GM23338 (cell line): Measurements from ENCODE around the gene NFE2L3. TPM values are rescaled to one million over a fixed set of nuclear protein-coding genes. Genes with fewer than 3 reads are reported as not detected.

ENCODE experiments used
- ATAC-seq: fragments of 200-7000 bp; cut with Tn5 transposase; 3 replicates; pipeline ENCODE4 v1.9.1; 2020
- DNase-seq: peaks from one replicate; pipeline ENCODE4 v3.0.0-alpha.2; 2015; ENCODE audit warnings: low spot score
- H2AFZ ChIP-seq: fragments of 200-600 bp; sonication (generic); 2 replicates; pipeline ENCODE4 v1.8.0; 2016; ENCODE audit warnings: antibody characterized with exemption, mild to moderate bottlenecking, moderate library complexity
- H3F3A ChIP-seq: fragments of 200-600 bp; sonication (generic); replicated peaks from 2 replicates; pipeline ENCODE4 v1.8.0; 2017; ENCODE audit warnings: antibody characterized with exemption, mixed run types, low read depth
- H3K27ac ChIP-seq: fragments of 200-600 bp; sonication (generic); 2 replicates; pipeline ENCODE4 v1.6.1; 2016; ENCODE audit warnings: low read depth
- H3K27me3 ChIP-seq: fragments of 200-600 bp; sonication (generic); 2 replicates; pipeline ENCODE4 v1.8.0; 2016; ENCODE audit warnings: mild to moderate bottlenecking, mixed run types, moderate library complexity; ENCODE audit not compliant: insufficient read depth
- H3K36me3 ChIP-seq: fragments of 200-600 bp; sonication (generic); 2 replicates; pipeline ENCODE4 v1.8.0; 2016; ENCODE audit warnings: mild to moderate bottlenecking; ENCODE audit not compliant: insufficient read depth
- H3K4me1 ChIP-seq: fragments of 200-600 bp; sonication (generic); 2 replicates; pipeline ENCODE4 v1.8.0; 2016; ENCODE audit warnings: mild to moderate bottlenecking, moderate library complexity; ENCODE audit not compliant: insufficient read depth
- H3K4me2 ChIP-seq: fragments of 200-600 bp; sonication (generic); 2 replicates; pipeline ENCODE4 v1.7.1; 2017; ENCODE audit warnings: mixed run types
- H3K4me3 ChIP-seq: fragments of 200-600 bp; sonication (generic); 2 replicates; pipeline ENCODE4 v1.6.1; 2016; ENCODE audit warnings: mixed run types
- H3K79me2 ChIP-seq: fragments of 200-600 bp; sonication (generic); replicated peaks from 2 replicates; pipeline ENCODE4 v1.8.0; 2017; ENCODE audit warnings: mild to moderate bottlenecking; ENCODE audit not compliant: insufficient read depth
- H3K9me2 ChIP-seq: fragments of 200-600 bp; sonication (generic); 2 replicates; pipeline ENCODE4 v1.8.0; 2017; ENCODE audit not compliant: insufficient read depth
- H4K20me1 ChIP-seq: fragments of 200-600 bp; sonication (generic); replicated peaks from 2 replicates; pipeline ENCODE4 v1.8.0; 2017; ENCODE audit warnings: mild to moderate bottlenecking; ENCODE audit not compliant: insufficient read depth
- H3K27ac Mint-ChIP-seq: 2 replicates; pipeline ENCODE4 v1.8.0; 2020; ENCODE audit warnings: inconsistent platforms, mild to moderate bottlenecking, moderate library complexity, mixed read lengths
- H3K27me3 Mint-ChIP-seq: 3 replicates; pipeline ENCODE4 v1.8.0; 2022; ENCODE audit warnings: low read depth, mild to moderate bottlenecking, moderate library complexity, mixed read lengths, inconsistent platforms; ENCODE audit not compliant: insufficient read depth, poor library complexity
- H3K36me3 Mint-ChIP-seq: 3 replicates; pipeline ENCODE4 v1.8.0; 2021; ENCODE audit warnings: low read depth, mild to moderate bottlenecking, inconsistent platforms, moderate library complexity, mixed read lengths
- H3K4me1 Mint-ChIP-seq: 3 replicates; pipeline ENCODE4 v1.8.0; 2020; ENCODE audit warnings: mild to moderate bottlenecking, inconsistent platforms, mixed read lengths
- H3K4me3 Mint-ChIP-seq: 3 replicates; pipeline ENCODE4 v1.8.0; 2021; ENCODE audit warnings: moderate library complexity, mild to moderate bottlenecking, inconsistent platforms, mixed read lengths
- H3K9me3 Mint-ChIP-seq: 3 replicates; pipeline ENCODE4 v1.8.0; 2020; ENCODE audit warnings: moderate library complexity, mild to moderate bottlenecking, inconsistent platforms, mixed read lengths
- CREB1 ChIP-seq: fragments of 250-450 bp; sonication (Bioruptor Pico); IDR thresholded peaks from 2 replicates; pipeline ENCODE4 v1.5.0; 2020; ENCODE audit warnings: low read depth, mild to moderate bottlenecking, moderate library complexity
- EZH2 ChIP-seq: fragments of 200-600 bp; sonication (generic); IDR thresholded peaks from one replicate; pipeline ENCODE4 v1.8.0; 2017; ENCODE audit warnings: antibody characterized with exemption, mild to moderate bottlenecking, low read depth; ENCODE audit not compliant: unreplicated experiment
- EZH2phosphoT487 ChIP-seq: fragments of 200-600 bp; sonication (generic); IDR thresholded peaks from one replicate; pipeline ENCODE4 v1.8.1; 2018; ENCODE audit warnings: antibody characterized with exemption; ENCODE audit not compliant: unreplicated experiment
- JUNB ChIP-seq: IDR thresholded peaks from one replicate; pipeline ENCODE4 v1.6.1; 2016; ENCODE audit warnings: antibody characterized with exemption; ENCODE audit not compliant: unreplicated experiment
- NANOG ChIP-seq: IDR thresholded peaks from 2 replicates; pipeline ENCODE4 v1.6.1; 2016; ENCODE audit warnings: antibody characterized with exemption, borderline replicate concordance
- STAT1 ChIP-seq: IDR thresholded peaks from one replicate; pipeline ENCODE4 v1.6.1; 2016; ENCODE audit warnings: antibody characterized with exemption; ENCODE audit not compliant: unreplicated experiment
- polyA plus RNA-seq: library from polyadenylated mRNA; unstranded; fragments of >200 nt; fragmentation: Nextera tagmentation; extraction: Ambion mirVana; gene quantifications from 2 replicates; pipeline ENCODE4 v1.2.1, GENCODE V29; 2016
- total RNA-seq: library from RNA; depleted of rRNA; stranded (reverse); fragments of >200 nt; shearing (Covaris generic); gene quantifications from 2 replicates; pipeline ENCODE4 v1.2.3, GENCODE V29; 2014
- TF ChIP-seq, protein P1 (sequence below): IDR thresholded peaks from one replicate; pipeline ENCODE4 v1.6.1; 2018; ENCODE audit warnings: antibody characterized with exemption; ENCODE audit not compliant: unreplicated experiment
- TF ChIP-seq, protein P2 (sequence below), 2 experiments: fragments of 200-600 bp in 1 of 2; sonication (generic) in 1 of 2; conservative IDR thresholded peaks; 2 replicates each; pipeline versions ENCODE4 v1.5.1 to v1.6.1; 2016 to 2017; ENCODE audit warnings: antibody characterized with exemption in 2 of 2, low read depth in 2 of 2, mild to moderate bottlenecking in 2 of 2, moderate library complexity in 1 of 2
- TF ChIP-seq, protein P3 (sequence below): fragments of 250-450 bp; sonication (Bioruptor Pico); IDR thresholded peaks from 2 replicates; pipeline ENCODE4 v1.5.0; 2020; ENCODE audit warnings: mild to moderate bottlenecking, moderate library complexity

NFE2L3 gene
- total and polyA plus RNA-seq, 2 experiments from 2014 or later: 62.0 to 142 TPM

DNA sequence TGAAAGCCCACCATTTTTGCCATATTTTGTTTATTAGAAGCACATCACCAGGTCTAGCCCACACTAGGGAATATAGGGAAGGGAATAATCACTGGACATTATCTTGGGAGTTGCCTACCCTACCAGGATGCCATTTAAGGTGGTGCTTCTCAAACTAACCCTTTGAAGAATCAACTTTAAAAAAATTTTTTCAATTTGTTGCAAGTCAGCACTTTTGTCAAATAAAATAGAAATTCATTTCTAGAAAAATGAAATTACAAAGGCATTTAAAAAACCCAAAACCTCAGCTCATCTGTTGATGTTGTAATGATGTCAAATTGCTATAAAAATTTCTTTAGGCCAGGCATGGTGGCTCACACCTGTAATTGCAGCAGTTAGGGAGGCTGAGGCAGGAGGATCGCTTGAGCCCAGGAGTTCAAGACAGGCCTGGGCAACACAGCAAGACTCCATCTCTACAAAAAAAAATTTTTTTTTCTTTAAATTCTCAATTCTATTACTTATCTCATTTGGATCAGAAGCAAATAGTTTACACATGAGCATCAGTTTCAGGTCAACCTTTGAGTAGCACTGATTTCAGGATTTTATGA, 2.5 kb upstream of the NFE2L3 start (continued):
- TF ChIP-seq, protein P1, sequence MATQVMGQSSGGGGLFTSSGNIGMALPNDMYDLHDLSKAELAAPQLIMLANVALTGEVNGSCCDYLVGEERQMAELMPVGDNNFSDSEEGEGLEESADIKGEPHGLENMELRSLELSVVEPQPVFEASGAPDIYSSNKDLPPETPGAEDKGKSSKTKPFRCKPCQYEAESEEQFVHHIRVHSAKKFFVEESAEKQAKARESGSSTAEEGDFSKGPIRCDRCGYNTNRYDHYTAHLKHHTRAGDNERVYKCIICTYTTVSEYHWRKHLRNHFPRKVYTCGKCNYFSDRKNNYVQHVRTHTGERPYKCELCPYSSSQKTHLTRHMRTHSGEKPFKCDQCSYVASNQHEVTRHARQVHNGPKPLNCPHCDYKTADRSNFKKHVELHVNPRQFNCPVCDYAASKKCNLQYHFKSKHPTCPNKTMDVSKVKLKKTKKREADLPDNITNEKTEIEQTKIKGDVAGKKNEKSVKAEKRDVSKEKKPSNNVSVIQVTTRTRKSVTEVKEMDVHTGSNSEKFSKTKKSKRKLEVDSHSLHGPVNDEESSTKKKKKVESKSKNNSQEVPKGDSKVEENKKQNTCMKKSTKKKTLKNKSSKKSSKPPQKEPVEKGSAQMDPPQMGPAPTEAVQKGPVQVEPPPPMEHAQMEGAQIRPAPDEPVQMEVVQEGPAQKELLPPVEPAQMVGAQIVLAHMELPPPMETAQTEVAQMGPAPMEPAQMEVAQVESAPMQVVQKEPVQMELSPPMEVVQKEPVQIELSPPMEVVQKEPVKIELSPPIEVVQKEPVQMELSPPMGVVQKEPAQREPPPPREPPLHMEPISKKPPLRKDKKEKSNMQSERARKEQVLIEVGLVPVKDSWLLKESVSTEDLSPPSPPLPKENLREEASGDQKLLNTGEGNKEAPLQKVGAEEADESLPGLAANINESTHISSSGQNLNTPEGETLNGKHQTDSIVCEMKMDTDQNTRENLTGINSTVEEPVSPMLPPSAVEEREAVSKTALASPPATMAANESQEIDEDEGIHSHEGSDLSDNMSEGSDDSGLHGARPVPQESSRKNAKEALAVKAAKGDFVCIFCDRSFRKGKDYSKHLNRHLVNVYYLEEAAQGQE: no peak
- TF ChIP-seq, protein P2, sequence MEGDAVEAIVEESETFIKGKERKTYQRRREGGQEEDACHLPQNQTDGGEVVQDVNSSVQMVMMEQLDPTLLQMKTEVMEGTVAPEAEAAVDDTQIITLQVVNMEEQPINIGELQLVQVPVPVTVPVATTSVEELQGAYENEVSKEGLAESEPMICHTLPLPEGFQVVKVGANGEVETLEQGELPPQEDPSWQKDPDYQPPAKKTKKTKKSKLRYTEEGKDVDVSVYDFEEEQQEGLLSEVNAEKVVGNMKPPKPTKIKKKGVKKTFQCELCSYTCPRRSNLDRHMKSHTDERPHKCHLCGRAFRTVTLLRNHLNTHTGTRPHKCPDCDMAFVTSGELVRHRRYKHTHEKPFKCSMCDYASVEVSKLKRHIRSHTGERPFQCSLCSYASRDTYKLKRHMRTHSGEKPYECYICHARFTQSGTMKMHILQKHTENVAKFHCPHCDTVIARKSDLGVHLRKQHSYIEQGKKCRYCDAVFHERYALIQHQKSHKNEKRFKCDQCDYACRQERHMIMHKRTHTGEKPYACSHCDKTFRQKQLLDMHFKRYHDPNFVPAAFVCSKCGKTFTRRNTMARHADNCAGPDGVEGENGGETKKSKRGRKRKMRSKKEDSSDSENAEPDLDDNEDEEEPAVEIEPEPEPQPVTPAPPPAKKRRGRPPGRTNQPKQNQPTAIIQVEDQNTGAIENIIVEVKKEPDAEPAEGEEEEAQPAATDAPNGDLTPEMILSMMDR (conservative IDR thresholded peaks at IDR 0.05; ENCODE audit: low read depth in 2 of 2): no peak
- no peak for TF ChIP-seq JUNB
- no peak for TF ChIP-seq NANOG
- no peak for TF ChIP-seq EZH2
- no peak for TF ChIP-seq EZH2phosphoT487
- TF ChIP-seq CREB1: no peak

DNA sequence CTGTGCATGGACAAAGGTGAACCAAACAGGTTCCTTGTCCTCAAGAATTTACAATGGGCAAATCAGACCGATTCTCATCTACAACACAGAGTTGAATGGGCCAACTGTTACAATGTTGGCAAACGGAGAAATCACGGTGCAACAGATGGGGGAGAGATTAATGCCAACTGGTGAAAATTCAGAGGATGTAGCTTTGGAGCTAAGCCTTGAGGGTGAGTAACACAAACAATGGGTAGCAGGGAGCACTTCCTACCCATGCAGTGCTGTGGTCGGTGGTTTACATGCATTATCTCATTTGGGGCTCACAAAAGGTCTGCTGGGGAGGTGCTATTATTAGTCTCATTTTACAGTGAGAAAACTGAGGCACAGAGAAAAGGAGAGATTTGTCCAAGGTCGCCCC, 902 bp upstream of the NFE2L3 start:
- Mint-ChIP-seq H3K9me3 (peaks cover 19% of the 10 kb centered on the region), H3K4me3 (peak overlapping the region; percentile 68)
- TF ChIP-seq, protein P3, sequence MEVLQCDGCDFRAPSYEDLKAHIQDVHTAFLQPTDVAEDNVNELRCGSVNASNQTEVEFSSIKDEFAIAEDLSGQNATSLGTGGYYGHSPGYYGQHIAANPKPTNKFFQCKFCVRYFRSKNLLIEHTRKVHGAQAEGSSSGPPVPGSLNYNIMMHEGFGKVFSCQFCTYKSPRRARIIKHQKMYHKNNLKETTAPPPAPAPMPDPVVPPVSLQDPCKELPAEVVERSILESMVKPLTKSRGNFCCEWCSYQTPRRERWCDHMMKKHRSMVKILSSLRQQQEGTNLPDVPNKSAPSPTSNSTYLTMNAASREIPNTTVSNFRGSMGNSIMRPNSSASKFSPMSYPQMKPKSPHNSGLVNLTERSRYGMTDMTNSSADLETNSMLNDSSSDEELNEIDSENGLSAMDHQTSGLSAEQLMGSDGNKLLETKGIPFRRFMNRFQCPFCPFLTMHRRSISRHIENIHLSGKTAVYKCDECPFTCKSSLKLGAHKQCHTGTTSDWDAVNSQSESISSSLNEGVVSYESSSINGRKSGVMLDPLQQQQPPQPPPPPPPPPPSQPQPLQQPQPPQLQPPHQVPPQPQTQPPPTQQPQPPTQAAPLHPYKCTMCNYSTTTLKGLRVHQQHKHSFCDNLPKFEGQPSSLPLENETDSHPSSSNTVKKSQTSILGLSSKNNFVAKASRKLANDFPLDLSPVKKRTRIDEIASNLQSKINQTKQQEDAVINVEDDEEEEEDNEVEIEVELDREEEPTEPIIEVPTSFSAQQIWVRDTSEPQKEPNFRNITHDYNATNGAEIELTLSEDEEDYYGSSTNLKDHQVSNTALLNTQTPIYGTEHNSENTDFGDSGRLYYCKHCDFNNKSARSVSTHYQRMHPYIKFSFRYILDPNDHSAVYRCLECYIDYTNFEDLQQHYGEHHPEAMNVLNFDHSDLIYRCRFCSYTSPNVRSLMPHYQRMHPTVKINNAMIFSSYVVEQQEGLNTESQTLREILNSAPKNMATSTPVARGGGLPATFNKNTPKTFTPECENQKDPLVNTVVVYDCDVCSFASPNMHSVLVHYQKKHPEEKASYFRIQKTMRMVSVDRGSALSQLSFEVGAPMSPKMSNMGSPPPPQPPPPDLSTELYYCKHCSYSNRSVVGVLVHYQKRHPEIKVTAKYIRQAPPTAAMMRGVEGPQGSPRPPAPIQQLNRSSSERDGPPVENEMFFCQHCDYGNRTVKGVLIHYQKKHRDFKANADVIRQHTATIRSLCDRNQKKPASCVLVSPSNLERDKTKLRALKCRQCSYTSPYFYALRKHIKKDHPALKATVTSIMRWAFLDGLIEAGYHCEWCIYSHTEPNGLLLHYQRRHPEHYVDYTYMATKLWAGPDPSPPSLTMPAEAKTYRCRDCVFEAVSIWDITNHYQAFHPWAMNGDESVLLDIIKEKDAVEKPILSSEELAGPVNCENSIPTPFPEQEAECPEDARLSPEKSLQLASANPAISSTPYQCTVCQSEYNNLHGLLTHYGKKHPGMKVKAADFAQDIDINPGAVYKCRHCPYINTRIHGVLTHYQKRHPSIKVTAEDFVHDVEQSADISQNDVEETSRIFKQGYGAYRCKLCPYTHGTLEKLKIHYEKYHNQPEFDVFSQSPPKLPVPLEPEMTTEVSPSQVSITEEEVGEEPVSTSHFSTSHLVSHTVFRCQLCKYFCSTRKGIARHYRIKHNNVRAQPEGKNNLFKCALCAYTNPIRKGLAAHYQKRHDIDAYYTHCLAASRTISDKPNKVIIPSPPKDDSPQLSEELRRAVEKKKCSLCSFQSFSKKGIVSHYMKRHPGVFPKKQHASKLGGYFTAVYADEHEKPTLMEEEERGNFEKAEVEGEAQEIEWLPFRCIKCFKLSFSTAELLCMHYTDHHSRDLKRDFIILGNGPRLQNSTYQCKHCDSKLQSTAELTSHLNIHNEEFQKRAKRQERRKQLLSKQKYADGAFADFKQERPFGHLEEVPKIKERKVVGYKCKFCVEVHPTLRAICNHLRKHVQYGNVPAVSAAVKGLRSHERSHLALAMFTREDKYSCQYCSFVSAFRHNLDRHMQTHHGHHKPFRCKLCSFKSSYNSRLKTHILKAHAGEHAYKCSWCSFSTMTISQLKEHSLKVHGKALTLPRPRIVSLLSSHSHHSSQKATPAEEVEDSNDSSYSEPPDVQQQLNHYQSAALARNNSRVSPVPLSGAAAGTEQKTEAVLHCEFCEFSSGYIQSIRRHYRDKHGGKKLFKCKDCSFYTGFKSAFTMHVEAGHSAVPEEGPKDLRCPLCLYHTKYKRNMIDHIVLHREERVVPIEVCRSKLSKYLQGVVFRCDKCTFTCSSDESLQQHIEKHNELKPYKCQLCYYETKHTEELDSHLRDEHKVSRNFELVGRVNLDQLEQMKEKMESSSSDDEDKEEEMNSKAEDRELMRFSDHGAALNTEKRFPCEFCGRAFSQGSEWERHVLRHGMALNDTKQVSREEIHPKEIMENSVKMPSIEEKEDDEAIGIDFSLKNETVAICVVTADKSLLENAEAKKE (CRISPR knock-in tag): no peak
- TF ChIP-seq NANOG (no peak), STAT1 (no peak)
- TF ChIP-seq, protein P1: no peak

More for the DNA sequence above, 902 bp upstream of the NFE2L3 start:
- peaks cover 40% of the 10 kb centered on the region for H3K4me1 ChIP-seq
- H3K27me3 Mint-ChIP-seq: peaks cover 14% of the 10 kb centered on the region
- peaks cover 15% of the 10 kb centered on the region; the same call in 1 of the 2 replicates for H3F3A ChIP-seq
- ATAC-seq: no peak
- no peak overlapping the region; the same call in 1 of the 2 replicates for H3K27ac Mint-ChIP-seq
- no peak overlapping the region for H3K4me3 ChIP-seq
- no peaks in the 10 kb centered on the region for H3K27me3 ChIP-seq
- H3K36me3 Mint-ChIP-seq: peaks cover 36% of the 10 kb centered on the region
- DNase-seq: no peak
- H3K4me1 Mint-ChIP-seq: peaks cover 36% of the 10 kb centered on the region
- H3K36me3 ChIP-seq: no peaks in the 10 kb centered on the region
- no peaks in the 10 kb centered on the region; the same call in 1 of the 2 replicates for H4K20me1 ChIP-seq
- no peak overlapping the region for H3K27ac ChIP-seq
- H2AFZ ChIP-seq: 0 out of 2 replicates have a peak overlapping the region, but pooled peaks have one; percentile 76
- H3K9me2 ChIP-seq: no peaks in the 10 kb centered on the region
- 0 out of 2 replicates have a peak overlapping the region, but pooled peaks have one; percentile 76 for H3K4me2 ChIP-seq
- H3K79me2 ChIP-seq: peaks cover 31% of the 10 kb centered on the region
